Right hindlimb (tissue), 1 donor: ENCODE measurements around the gene SPATA2.
A peak's percentile ranks its signal among the peaks of the same experiment; 100 is the strongest.
"Not testable (repeated sequence)": the region's sequence is repeated elsewhere in the genome, so short reads cannot be mapped to it uniquely, and the experiment has no call there.

Source experiments
- DNase-seq: peaks from one replicate; pipeline ENCODE4 v3.0.0-alpha.2; 2018

Gene SPATA2

GRCh38 chr20:49883246-49883802 lies 32.0 kb downstream of the SPATA2 start:
- no peak for DNase-seq

GRCh38 chr20:49882171-49882970 lies 33.0 kb downstream of the SPATA2 start:
- DNase-seq = no peak

GRCh38 chr20:49880724-49881445 lies 34.4 kb downstream of the SPATA2 start:
- DNase-seq = no peak

- peak; percentile 42 for DNase-seq
Observed at GRCh38 chr20:49880177-49880576, 35.2 kb downstream of the SPATA2 start.

- no peak for DNase-seq
Observed at GRCh38 chr20:49878977-49879376, 36.4 kb downstream of the SPATA2 start.

GRCh38 chr20:49877386-49877921 lies 37.9 kb downstream of the SPATA2 start:
- DNase-seq = no peak

- no peak for DNase-seq
Observed at GRCh38 chr20:49874696-49875095, 40.6 kb downstream of the SPATA2 start.

GRCh38 chr20:49872056-49872455 lies 43.3 kb downstream of the SPATA2 start:
- no peak for DNase-seq

GRCh38 chr20:49871391-49871948 lies 43.9 kb downstream of the SPATA2 start:
- no peak for DNase-seq

- DNase-seq = no peak
Observed at GRCh38 chr20:49870261-49870660, 45.1 kb downstream of the SPATA2 start.

- DNase-seq = no peak
Observed at GRCh38 chr20:49868964-49869363, 46.4 kb downstream of the SPATA2 start.

- DNase-seq = no peak
Observed at GRCh38 chr20:49868538-49868937, 46.8 kb downstream of the SPATA2 start.

GRCh38 chr20:49867453-49868215 lies 47.7 kb downstream of the SPATA2 start:
- DNase-seq = no peak

- DNase-seq = no peak
Observed at GRCh38 chr20:49866051-49866450, 49.3 kb downstream of the SPATA2 start.

- no peak for DNase-seq
Observed at GRCh38 chr20:49865559-49865958, 49.8 kb downstream of the SPATA2 start.

GRCh38 chr20:49863666-49864065 lies 51.7 kb downstream of the SPATA2 start:
- no peak for DNase-seq

GRCh38 chr20:49862607-49863200 lies 52.6 kb downstream of the SPATA2 start:
- no peak for DNase-seq

GRCh38 chr20:49861232-49861631 lies 54.1 kb downstream of the SPATA2 start:
- not testable (repeated sequence) for DNase-seq

- no peak for DNase-seq
Observed at GRCh38 chr20:49859807-49860206, 55.5 kb downstream of the SPATA2 start.

- DNase-seq = no peak
Observed at GRCh38 chr20:49859011-49859410, 56.3 kb downstream of the SPATA2 start.

GRCh38 chr20:49858076-49858585 lies 57.2 kb downstream of the SPATA2 start:
- DNase-seq = no peak

GRCh38 chr20:49856904-49857303 lies 58.4 kb downstream of the SPATA2 start:
- DNase-seq = no peak
